ENCODE measurements around the gene MTHFSD.

MTHFSD gene

DNA sequence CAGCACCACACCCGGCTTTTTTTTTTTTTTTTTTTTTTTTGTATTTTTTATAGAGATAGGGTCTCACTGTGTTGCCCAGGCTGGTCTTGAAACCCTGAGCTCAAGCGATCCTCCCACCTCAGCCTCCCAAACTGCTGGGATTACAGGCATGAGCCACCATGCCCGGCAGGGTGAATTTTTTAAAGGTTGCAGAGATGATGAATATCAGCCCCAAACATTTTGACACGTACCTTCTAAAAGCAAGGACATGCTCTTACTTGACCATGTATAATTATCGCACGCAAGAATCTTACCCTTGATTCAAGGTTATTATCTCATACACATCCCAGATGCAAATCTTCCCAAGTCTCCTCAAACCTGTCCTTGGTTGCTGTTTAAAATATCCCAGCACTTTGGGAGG is 7.3 kb upstream of the MTHFSD start:
- no peak for TF ChIP-seq ZNF70 (CRISPR knock-in tag; IDR thresholded peaks at IDR 0.05)
- TF ChIP-seq TOX (CRISPR knock-in tag; IDR thresholded peaks at IDR 0.05; ENCODE audit: borderline replicate concordance) = no peak
- no peak for TF ChIP-seq RARB (CRISPR knock-in tag; IDR thresholded peaks at IDR 0.05)
- TF ChIP-seq ISL1 (CRISPR knock-in tag; IDR thresholded peaks at IDR 0.05) = no peak
- no peak for TF ChIP-seq ESRRG (CRISPR knock-in tag; IDR thresholded peaks at IDR 0.05)
- no peak for TF ChIP-seq ZNF8 (CRISPR knock-in tag; IDR thresholded peaks at IDR 0.05)
- TF ChIP-seq ZFP3 (CRISPR knock-in tag; IDR thresholded peaks at IDR 0.05) = no peak
- no peak for TF ChIP-seq PPARA (CRISPR knock-in tag; IDR thresholded peaks at IDR 0.05; ENCODE audit: borderline replicate concordance)
- TF ChIP-seq, protein P1, sequence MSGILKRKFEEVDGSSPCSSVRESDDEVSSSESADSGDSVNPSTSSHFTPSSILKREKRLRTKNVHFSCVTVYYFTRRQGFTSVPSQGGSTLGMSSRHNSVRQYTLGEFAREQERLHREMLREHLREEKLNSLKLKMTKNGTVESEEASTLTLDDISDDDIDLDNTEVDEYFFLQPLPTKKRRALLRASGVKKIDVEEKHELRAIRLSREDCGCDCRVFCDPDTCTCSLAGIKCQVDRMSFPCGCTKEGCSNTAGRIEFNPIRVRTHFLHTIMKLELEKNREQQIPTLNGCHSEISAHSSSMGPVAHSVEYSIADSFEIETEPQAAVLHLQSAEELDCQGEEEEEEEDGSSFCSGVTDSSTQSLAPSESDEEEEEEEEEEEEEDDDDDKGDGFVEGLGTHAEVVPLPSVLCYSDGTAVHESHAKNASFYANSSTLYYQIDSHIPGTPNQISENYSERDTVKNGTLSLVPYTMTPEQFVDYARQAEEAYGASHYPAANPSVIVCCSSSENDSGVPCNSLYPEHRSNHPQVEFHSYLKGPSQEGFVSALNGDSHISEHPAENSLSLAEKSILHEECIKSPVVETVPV (CRISPR knock-in tag; IDR thresholded peaks at IDR 0.05) = no peak
- no peak for TF ChIP-seq TCF4 (CRISPR knock-in tag; IDR thresholded peaks at IDR 0.05; ENCODE audit: borderline replicate concordance)
- no peak for TF ChIP-seq CSDC2 (CRISPR knock-in tag; IDR thresholded peaks at IDR 0.05)
- TF ChIP-seq SNAI2 (CRISPR knock-in tag; IDR thresholded peaks at IDR 0.05) = no peak
- TF ChIP-seq, protein P2, sequence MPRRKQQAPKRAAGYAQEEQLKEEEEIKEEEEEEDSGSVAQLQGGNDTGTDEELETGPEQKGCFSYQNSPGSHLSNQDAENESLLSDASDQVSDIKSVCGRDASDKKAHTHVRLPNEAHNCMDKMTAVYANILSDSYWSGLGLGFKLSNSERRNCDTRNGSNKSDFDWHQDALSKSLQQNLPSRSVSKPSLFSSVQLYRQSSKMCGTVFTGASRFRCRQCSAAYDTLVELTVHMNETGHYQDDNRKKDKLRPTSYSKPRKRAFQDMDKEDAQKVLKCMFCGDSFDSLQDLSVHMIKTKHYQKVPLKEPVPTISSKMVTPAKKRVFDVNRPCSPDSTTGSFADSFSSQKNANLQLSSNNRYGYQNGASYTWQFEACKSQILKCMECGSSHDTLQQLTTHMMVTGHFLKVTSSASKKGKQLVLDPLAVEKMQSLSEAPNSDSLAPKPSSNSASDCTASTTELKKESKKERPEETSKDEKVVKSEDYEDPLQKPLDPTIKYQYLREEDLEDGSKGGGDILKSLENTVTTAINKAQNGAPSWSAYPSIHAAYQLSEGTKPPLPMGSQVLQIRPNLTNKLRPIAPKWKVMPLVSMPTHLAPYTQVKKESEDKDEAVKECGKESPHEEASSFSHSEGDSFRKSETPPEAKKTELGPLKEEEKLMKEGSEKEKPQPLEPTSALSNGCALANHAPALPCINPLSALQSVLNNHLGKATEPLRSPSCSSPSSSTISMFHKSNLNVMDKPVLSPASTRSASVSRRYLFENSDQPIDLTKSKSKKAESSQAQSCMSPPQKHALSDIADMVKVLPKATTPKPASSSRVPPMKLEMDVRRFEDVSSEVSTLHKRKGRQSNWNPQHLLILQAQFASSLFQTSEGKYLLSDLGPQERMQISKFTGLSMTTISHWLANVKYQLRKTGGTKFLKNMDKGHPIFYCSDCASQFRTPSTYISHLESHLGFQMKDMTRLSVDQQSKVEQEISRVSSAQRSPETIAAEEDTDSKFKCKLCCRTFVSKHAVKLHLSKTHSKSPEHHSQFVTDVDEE (CRISPR knock-in tag; IDR thresholded peaks at IDR 0.05) = no peak
- TF ChIP-seq OSR1 (CRISPR knock-in tag; IDR thresholded peaks at IDR 0.05) = no peak
- TF ChIP-seq, protein P3, sequence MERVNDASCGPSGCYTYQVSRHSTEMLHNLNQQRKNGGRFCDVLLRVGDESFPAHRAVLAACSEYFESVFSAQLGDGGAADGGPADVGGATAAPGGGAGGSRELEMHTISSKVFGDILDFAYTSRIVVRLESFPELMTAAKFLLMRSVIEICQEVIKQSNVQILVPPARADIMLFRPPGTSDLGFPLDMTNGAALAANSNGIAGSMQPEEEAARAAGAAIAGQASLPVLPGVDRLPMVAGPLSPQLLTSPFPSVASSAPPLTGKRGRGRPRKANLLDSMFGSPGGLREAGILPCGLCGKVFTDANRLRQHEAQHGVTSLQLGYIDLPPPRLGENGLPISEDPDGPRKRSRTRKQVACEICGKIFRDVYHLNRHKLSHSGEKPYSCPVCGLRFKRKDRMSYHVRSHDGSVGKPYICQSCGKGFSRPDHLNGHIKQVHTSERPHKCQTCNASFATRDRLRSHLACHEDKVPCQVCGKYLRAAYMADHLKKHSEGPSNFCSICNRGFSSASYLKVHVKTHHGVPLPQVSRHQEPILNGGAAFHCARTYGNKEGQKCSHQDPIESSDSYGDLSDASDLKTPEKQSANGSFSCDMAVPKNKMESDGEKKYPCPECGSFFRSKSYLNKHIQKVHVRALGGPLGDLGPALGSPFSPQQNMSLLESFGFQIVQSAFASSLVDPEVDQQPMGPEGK (CRISPR knock-in tag; IDR thresholded peaks at IDR 0.05; ENCODE audit: borderline replicate concordance) = no peak
- TF ChIP-seq ZFP30 (CRISPR knock-in tag; IDR thresholded peaks at IDR 0.05) = no peak
- TF ChIP-seq, protein P4, sequence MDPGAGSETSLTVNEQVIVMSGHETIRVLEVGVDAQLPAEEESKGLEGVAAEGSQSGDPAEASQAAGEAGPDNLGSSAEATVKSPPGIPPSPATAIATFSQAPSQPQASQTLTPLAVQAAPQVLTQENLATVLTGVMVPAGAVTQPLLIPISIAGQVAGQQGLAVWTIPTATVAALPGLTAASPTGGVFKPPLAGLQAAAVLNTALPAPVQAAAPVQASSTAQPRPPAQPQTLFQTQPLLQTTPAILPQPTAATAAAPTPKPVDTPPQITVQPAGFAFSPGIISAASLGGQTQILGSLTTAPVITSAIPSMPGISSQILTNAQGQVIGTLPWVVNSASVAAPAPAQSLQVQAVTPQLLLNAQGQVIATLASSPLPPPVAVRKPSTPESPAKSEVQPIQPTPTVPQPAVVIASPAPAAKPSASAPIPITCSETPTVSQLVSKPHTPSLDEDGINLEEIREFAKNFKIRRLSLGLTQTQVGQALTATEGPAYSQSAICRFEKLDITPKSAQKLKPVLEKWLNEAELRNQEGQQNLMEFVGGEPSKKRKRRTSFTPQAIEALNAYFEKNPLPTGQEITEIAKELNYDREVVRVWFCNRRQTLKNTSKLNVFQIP (CRISPR knock-in tag; IDR thresholded peaks at IDR 0.05; ENCODE audit: borderline replicate concordance, low read depth) = no peak
- ATAC-seq = no peak

GRCh38 chr16:86559802-86560305 is 4.8 kb upstream of the MTHFSD start:
- no peak for ATAC-seq
- no peak for TF ChIP-seq ZNF70 (CRISPR knock-in tag; IDR thresholded peaks at IDR 0.05)
- TF ChIP-seq OSR1 (CRISPR knock-in tag; IDR thresholded peaks at IDR 0.05) = no peak
- no peak for TF ChIP-seq ARNTL (CRISPR knock-in tag; IDR thresholded peaks at IDR 0.05; ENCODE audit: borderline replicate concordance, low read depth)
- TF ChIP-seq ZFP30 (CRISPR knock-in tag; IDR thresholded peaks at IDR 0.05) = no peak
- TF ChIP-seq, protein P3 (CRISPR knock-in tag; IDR thresholded peaks at IDR 0.05; ENCODE audit: borderline replicate concordance) = no peak
- TF ChIP-seq, protein P4 (CRISPR knock-in tag; IDR thresholded peaks at IDR 0.05; ENCODE audit: borderline replicate concordance, low read depth) = no peak
- no peak for TF ChIP-seq ESRRG (CRISPR knock-in tag; IDR thresholded peaks at IDR 0.05)
- no peak for TF ChIP-seq GLIS3 (CRISPR knock-in tag; IDR thresholded peaks at IDR 0.05)
- no peak for TF ChIP-seq ZFP3 (CRISPR knock-in tag; IDR thresholded peaks at IDR 0.05)
- no peak for TF ChIP-seq PPARA (CRISPR knock-in tag; IDR thresholded peaks at IDR 0.05; ENCODE audit: borderline replicate concordance)
- TF ChIP-seq, protein P5, sequence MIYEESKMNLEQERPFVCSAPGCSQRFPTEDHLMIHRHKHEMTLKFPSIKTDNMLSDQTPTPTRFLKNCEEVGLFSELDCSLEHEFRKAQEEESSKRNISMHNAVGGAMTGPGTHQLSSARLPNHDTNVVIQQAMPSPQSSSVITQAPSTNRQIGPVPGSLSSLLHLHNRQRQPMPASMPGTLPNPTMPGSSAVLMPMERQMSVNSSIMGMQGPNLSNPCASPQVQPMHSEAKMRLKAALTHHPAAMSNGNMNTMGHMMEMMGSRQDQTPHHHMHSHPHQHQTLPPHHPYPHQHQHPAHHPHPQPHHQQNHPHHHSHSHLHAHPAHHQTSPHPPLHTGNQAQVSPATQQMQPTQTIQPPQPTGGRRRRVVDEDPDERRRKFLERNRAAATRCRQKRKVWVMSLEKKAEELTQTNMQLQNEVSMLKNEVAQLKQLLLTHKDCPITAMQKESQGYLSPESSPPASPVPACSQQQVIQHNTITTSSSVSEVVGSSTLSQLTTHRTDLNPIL (CRISPR knock-in tag; IDR thresholded peaks at IDR 0.05; ENCODE audit: low read depth) = no peak
- no peak for TF ChIP-seq RARB (CRISPR knock-in tag; IDR thresholded peaks at IDR 0.05)
- TF ChIP-seq TOX (CRISPR knock-in tag; IDR thresholded peaks at IDR 0.05; ENCODE audit: borderline replicate concordance) = no peak
- TF ChIP-seq BACH2 (CRISPR knock-in tag; IDR thresholded peaks at IDR 0.05; ENCODE audit: borderline replicate concordance) = no peak
- no peak for TF ChIP-seq ISL1 (CRISPR knock-in tag; IDR thresholded peaks at IDR 0.05)
- no peak for TF ChIP-seq ZNF565 (CRISPR knock-in tag; conservative IDR thresholded peaks at IDR 0.05; ENCODE audit: low read depth)
- TF ChIP-seq, protein P2 (CRISPR knock-in tag; IDR thresholded peaks at IDR 0.05) = no peak
- TF ChIP-seq SNAI2 (CRISPR knock-in tag; IDR thresholded peaks at IDR 0.05) = no peak
- TF ChIP-seq CSDC2 (CRISPR knock-in tag; IDR thresholded peaks at IDR 0.05) = no peak
